ENCODE results near the gene CATSPERZ.

CATSPERZ gene

GRCh38 chr11:64342869-64343745 is 42.9 kb downstream of the CATSPERZ start:
- H3K27ac ChIP-seq: no peak overlapping the region

GRCh38 chr11:64343767-64344559 is 43.8 kb downstream of the CATSPERZ start:
- Histone ChIP-seq H4K20me1 (ENCODE audit: insufficient read depth) (no peaks in the 10 kb centered on the region), H3K4me1 (ENCODE audit: low read depth, poor library complexity, severe bottlenecking) (peaks cover 27% of the 10 kb centered on the region)

More at GRCh38 chr11:64342869-64343745, 42.9 kb downstream of the CATSPERZ start:
- Histone ChIP-seq H2AFZ (ENCODE audit: low read depth) (no peak overlapping the region), H3K79me2 (ENCODE audit: insufficient read depth, low read depth) (no peaks in the 10 kb centered on the region), H3K4me1 (ENCODE audit: low read depth, poor library complexity, severe bottlenecking) (peaks cover 29% of the 10 kb centered on the region), H4K20me1 (ENCODE audit: insufficient read depth) (no peaks in the 10 kb centered on the region), H3K27me3 (ENCODE audit: insufficient read depth, low read depth) (no peaks in the 10 kb centered on the region), H3K36me3 (ENCODE audit: insufficient read depth) (no peaks in the 10 kb centered on the region), H3K4me3 (IDR thresholded peaks at IDR 0.05; ENCODE audit: insufficient read depth, low read depth, low read length) (no peak overlapping the region), H3K9ac (no peak overlapping the region), H3K4me2 (no peak overlapping the region)
- TF ChIP-seq CTCF (conservative IDR thresholded peaks at IDR 0.05; ENCODE audit: low read depth, low read length): no peak

GRCh38 chr11:64344787-64345186 is 44.6 kb downstream of the CATSPERZ start:
- Histone ChIP-seq H4K20me1 (ENCODE audit: insufficient read depth) (no peaks in the 10 kb centered on the region), H3K79me2 (ENCODE audit: insufficient read depth, low read depth) (no peaks in the 10 kb centered on the region), H3K36me3 (ENCODE audit: insufficient read depth) (no peaks in the 10 kb centered on the region), H3K4me3 (IDR thresholded peaks at IDR 0.05; ENCODE audit: insufficient read depth, low read depth, low read length) (no peak overlapping the region), H3K9ac (no peak overlapping the region), H3K4me2 (no peak overlapping the region), H3K4me1 (ENCODE audit: low read depth, poor library complexity, severe bottlenecking) (peaks cover 19% of the 10 kb centered on the region), H3K27me3 (ENCODE audit: insufficient read depth, low read depth) (no peaks in the 10 kb centered on the region), H3K27ac (no peak overlapping the region), H2AFZ (ENCODE audit: low read depth) (no peak overlapping the region)
- no peak for TF ChIP-seq CTCF (conservative IDR thresholded peaks at IDR 0.05; ENCODE audit: low read depth, low read length)

More at GRCh38 chr11:64343767-64344559, 43.8 kb downstream of the CATSPERZ start:
- no peak overlapping the region for H3K4me2 ChIP-seq
- no peak overlapping the region for H3K27ac ChIP-seq
- no peaks in the 10 kb centered on the region for H3K36me3 ChIP-seq (ENCODE audit: insufficient read depth)
- no peak overlapping the region for H3K9ac ChIP-seq
- TF ChIP-seq CTCF (conservative IDR thresholded peaks at IDR 0.05; ENCODE audit: low read depth, low read length): no peak
- no peak overlapping the region for H3K4me3 ChIP-seq (IDR thresholded peaks at IDR 0.05; ENCODE audit: insufficient read depth, low read depth, low read length)
- no peaks in the 10 kb centered on the region for H3K79me2 ChIP-seq (ENCODE audit: insufficient read depth, low read depth)
- no peaks in the 10 kb centered on the region for H3K27me3 ChIP-seq (ENCODE audit: insufficient read depth, low read depth)
- no peak overlapping the region for H2AFZ ChIP-seq (ENCODE audit: low read depth)

- no peak overlapping the region for H3K27ac ChIP-seq
- H3K79me2 ChIP-seq (ENCODE audit: insufficient read depth, low read depth): no peaks in the 10 kb centered on the region
- H4K20me1 ChIP-seq (ENCODE audit: insufficient read depth): no peaks in the 10 kb centered on the region
- H3K4me1 ChIP-seq (ENCODE audit: low read depth, poor library complexity, severe bottlenecking): peaks cover under 1% of the 10 kb centered on the region
- no peak for TF ChIP-seq CTCF (conservative IDR thresholded peaks at IDR 0.05; ENCODE audit: low read depth, low read length)
- no peak overlapping the region for H2AFZ ChIP-seq (ENCODE audit: low read depth)
- H3K4me3 ChIP-seq (IDR thresholded peaks at IDR 0.05; ENCODE audit: insufficient read depth, low read depth, low read length): no peak overlapping the region
- no peaks in the 10 kb centered on the region for H3K36me3 ChIP-seq (ENCODE audit: insufficient read depth)
- no peak overlapping the region for H3K9ac ChIP-seq
- no peak overlapping the region for H3K4me2 ChIP-seq
- H3K27me3 ChIP-seq (ENCODE audit: insufficient read depth, low read depth): no peaks in the 10 kb centered on the region
Observed at GRCh38 chr11:64347193-64347867, 47.2 kb downstream of the CATSPERZ start.
